HG02943 (cell line): ENCODE data around the gene C1QTNF9B.
"Not testable (repeated sequence)": the region's sequence is repeated elsewhere in the genome, so short reads cannot be mapped to it uniquely, and the experiment has no call there.

ENCODE experiments used
- ATAC-seq: cut with Tn5 transposase; IDR thresholded peaks from one replicate; pipeline ENCODE4 v1.9.1; 2021; ENCODE audit warnings: mild to moderate bottlenecking, low read depth, moderate library complexity; ENCODE audit not compliant: unreplicated experiment

The C1QTNF9B gene

GRCh38 chr13:23897452-23897919 is at the start of gene C1QTNF9B:
TSS of gene C1QTNF9B (minus strand) at chr13:23897502.
- ATAC-seq, result not testable (repeated sequence)

GRCh38 chr13:23946900-23947299 is 49.6 kb upstream of the C1QTNF9B start:
- no peak for ATAC-seq

GRCh38 chr13:23946067-23946466 is 48.8 kb upstream of the C1QTNF9B start:
- ATAC-seq, result no peak

- no peak for ATAC-seq
These were observed 48.3 kb upstream of the C1QTNF9B start for GRCh38 chr13:23945612-23946011.

GRCh38 chr13:23941211-23941610 is 43.9 kb upstream of the C1QTNF9B start:
- ATAC-seq, result no peak

- not testable (repeated sequence) for ATAC-seq
These were observed 42.4 kb upstream of the C1QTNF9B start for GRCh38 chr13:23939666-23940065.

GRCh38 chr13:23934520-23934919 is 37.2 kb upstream of the C1QTNF9B start:
- no peak for ATAC-seq

GRCh38 chr13:23928985-23929384 is 31.7 kb upstream of the C1QTNF9B start:
- no peak for ATAC-seq

GRCh38 chr13:23923031-23923430 is 25.7 kb upstream of the C1QTNF9B start:
- no peak for ATAC-seq

GRCh38 chr13:23922005-23922932 is 25.0 kb upstream of the C1QTNF9B start:
- no peak for ATAC-seq

- ATAC-seq, result no peak
These were observed 24.2 kb upstream of the C1QTNF9B start for GRCh38 chr13:23921451-23921888.

- no peak for ATAC-seq
These were observed 21.7 kb upstream of the C1QTNF9B start for GRCh38 chr13:23919006-23919405.

- no peak for ATAC-seq
These were observed 20.9 kb upstream of the C1QTNF9B start for GRCh38 chr13:23918208-23918607.

GRCh38 chr13:23915308-23915707 is 18.0 kb upstream of the C1QTNF9B start:
- no peak for ATAC-seq

- ATAC-seq, result no peak
These were observed 15.2 kb upstream of the C1QTNF9B start for GRCh38 chr13:23912469-23912868.

- no peak for ATAC-seq
These were observed 12.3 kb upstream of the C1QTNF9B start for GRCh38 chr13:23909606-23910005.

- ATAC-seq, result no peak
These were observed 8.5 kb upstream of the C1QTNF9B start for GRCh38 chr13:23905766-23906165.

GRCh38 chr13:23903906-23904280 is 6.6 kb upstream of the C1QTNF9B start:
- no peak for ATAC-seq

GRCh38 chr13:23902975-23903905 is 5.9 kb upstream of the C1QTNF9B start:
- no peak for ATAC-seq

GRCh38 chr13:23901365-23901764 is 4.1 kb upstream of the C1QTNF9B start:
- ATAC-seq, result no peak

- no peak for ATAC-seq
These were observed 2.3 kb upstream of the C1QTNF9B start for GRCh38 chr13:23899555-23899954.
